GM12872 (cell line): ENCODE data around the gene ATAD3B.

Source experiments
- TF ChIP-seq, protein P1 (sequence below): IDR thresholded peaks from 3 replicates; pipeline ENCODE4 v1.5.1; 2011; ENCODE audit warnings: low read depth, mild to moderate bottlenecking, low read length, moderate library complexity; ENCODE audit not compliant: insufficient read depth

The ATAD3B gene

DNA sequence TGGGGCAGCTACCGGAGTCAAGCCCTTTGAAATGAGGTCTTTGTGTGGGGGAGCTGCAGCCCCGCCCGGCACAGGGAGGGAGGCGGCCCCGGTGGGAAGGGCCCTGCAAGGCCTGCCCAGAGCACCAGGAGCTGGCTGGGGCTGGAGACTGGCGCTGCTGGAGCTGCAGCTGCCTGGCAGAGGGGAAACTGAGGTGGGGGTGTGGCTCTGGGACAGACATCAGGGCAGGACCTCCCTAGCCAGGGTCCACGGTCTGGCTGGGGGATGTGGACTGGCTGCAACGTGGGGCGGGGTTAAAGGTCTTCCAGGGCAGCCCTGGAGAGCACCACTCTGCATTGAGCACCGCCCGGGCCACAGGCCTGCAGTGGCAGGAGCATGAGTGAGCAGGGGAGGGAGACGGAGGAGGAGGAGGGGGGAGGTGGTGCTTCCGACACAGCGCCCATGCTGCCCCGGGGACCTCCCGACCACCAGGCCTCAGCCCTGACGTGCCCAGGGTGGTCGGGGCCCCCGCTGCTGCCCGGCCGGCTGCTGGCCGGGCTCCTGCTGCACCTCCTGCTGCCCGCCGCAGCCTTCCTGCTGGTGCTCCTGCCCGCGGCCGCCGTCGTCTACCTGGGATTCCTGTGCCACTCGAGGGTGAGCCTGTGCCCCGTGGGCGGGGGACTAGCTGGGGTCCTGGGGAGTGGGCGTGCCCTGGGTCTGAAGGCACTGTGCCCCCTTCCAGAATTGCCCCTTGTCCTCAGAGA lies 45.6 kb upstream of the ATAD3B start:
- TF ChIP-seq, protein P1, sequence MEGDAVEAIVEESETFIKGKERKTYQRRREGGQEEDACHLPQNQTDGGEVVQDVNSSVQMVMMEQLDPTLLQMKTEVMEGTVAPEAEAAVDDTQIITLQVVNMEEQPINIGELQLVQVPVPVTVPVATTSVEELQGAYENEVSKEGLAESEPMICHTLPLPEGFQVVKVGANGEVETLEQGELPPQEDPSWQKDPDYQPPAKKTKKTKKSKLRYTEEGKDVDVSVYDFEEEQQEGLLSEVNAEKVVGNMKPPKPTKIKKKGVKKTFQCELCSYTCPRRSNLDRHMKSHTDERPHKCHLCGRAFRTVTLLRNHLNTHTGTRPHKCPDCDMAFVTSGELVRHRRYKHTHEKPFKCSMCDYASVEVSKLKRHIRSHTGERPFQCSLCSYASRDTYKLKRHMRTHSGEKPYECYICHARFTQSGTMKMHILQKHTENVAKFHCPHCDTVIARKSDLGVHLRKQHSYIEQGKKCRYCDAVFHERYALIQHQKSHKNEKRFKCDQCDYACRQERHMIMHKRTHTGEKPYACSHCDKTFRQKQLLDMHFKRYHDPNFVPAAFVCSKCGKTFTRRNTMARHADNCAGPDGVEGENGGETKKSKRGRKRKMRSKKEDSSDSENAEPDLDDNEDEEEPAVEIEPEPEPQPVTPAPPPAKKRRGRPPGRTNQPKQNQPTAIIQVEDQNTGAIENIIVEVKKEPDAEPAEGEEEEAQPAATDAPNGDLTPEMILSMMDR: no peak

DNA sequence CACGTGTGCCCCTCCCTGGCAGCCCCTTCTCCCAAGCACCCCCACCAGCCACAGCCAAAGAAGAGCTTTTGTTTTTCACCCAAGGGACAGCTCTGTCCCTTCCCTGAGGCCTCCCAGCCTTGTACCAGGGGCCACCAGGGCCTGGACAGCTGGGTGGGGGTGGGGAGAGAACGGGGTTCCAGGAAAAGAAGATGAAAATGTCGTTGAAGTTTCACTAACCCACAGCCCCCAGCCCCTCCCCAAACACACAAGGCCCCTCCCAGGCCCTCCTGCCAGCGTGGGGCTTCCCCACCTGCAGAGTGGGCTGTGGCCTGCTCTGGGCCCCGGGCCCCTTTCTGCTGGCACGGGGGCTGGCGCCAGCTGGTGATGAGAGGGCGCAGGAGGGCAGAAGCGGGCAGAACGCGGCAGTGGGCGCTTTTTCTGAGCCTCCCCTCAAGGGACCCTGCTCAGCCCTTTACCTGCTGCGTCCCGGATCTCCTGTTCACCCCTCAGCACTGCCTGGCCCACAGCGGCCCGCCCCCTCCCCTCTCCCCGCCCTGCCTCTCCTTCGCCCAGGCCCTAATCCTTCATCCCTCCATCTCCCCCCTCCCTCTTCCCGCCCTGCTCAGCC lies 45.0 kb upstream of the ATAD3B start:
- TF ChIP-seq, protein P1: no peak

DNA sequence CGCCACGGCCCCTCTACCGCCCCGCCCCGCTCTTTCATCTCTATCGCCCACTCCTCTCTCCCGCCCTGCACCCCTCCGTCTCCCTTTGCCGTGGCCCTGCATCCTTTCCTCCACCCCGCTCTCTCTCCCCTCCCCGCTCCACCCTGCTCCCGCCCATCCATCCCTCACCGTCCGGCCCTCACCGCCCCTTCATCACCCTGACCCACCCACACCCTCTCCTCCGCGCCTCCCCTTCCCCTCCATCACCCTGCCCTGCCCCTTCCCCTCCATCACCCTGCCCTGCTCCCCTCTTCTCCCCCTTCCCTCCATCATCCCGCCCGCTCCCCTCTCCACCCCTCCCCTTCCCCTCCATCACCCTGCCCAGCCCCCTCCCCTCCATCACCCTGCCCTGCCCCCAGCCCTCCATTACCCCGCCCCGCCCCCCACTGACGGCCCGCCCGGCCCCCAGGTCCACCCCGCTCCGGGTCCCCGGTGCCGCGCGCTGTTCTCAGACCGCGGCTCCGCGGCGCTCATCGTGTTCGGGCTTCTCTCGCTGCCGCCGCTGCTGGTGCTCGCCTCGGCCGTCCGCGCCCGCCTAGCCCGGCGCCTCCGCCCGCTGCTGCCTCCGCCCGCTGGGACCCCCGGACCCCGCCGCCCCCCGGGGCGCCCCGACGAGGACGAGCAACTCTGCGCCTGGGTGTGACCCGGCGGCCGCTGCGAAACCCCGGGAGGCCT lies 44.3 kb upstream of the ATAD3B start:
- TF ChIP-seq, protein P1: no peak

DNA sequence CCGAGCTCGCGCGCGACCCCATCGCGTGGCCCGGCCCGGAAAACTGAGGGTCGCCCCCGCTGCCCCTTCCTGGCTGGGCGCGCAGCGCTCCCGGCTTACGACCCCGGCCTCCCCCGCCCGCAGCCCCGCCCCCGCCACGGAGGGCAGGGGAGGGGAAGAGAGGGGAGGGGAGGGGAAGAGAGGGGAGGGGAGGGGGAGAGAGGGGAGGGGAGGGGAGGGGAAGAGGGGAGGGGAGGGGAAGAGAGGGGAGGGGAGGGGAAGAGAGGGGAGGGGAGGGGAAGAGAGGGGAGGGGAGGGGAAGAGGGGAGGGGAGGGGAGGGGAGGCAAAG lies 43.8 kb upstream of the ATAD3B start:
- TF ChIP-seq, protein P1: no peak

DNA sequence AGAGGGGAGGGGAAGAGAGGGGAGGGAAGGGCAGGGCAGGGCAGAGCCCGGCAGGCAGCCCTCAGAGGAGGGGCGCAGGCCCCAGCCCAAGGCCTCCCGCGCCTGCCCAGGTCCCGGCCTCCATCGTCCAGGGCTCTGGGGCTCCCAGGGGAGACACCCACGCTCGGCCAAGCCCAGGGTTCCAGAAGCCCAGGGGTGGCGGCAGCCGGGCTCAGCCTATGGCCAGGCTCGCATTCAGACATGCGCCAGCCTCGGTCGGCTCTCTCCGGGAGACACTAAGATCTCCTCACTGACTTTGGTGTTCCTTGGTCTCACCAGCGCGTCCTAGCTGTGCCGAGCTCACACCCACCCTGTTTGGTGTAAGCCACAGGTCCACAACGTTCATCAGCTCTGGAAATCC lies 43.4 kb upstream of the ATAD3B start:
- TF ChIP-seq, protein P1: no peak

DNA sequence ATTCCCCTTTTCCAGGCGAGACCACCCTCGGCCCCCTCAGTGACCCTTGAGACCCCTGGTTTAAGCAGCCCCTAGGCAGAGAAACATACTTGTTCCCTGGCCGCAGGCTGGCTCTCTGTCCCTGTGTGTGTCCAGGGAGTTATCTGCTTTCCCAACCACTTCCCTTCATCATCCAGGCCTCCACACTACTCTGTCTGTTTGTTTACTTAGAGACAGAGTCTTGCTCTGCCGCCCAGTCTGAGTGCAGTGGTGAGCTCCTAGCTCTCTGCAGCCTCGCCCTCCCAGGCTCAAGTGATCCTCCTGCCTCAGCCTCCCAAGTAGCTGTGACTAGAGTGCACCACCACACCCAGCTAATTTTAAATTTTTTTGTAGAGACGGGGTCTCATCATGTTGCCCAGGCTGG lies 41.9 kb upstream of the ATAD3B start:
- TF ChIP-seq, protein P1: no peak

DNA sequence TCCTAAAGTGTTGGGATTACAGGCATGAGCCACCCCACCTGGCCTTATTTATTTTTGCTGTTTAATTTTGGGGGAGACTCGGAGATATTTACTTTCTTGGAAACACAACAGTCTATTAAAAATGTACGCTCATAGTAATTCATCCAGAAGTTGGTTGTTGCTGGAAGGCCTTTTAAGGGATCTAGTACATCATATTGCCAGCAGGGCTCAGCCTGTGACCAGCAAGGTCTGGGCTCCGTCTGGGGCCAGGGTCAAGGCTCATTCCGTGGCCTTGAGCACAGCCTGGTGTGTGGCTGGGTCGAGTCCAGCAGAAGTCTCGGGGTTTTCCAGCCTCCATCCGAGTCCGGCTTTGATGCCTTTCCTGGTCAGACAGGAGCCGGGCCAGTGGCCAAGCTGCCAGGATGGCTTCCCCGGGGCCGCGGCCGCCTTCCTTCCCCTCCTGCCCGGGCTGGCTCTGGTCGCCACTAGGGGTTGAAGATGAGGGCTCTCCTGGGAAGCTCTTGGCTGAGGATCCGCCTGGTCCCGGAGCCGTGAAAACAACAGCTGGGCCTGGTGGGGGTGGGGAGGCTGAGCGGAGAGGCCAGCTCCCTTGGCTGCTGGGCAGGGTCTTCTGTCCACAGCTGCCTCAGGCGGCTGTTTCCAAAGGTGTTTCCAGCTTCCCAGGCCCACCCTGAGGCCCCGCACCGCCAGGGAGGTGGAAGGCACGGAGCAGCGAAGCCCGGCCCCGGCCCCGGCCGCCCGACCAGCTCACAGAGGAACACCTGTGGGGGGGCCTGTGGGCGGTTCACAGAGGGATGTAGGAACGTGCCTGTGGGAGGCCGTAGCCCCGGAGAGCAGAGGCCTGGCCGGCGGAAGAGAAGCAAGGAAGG lies 41.2 kb upstream of the ATAD3B start:
- TF ChIP-seq, protein P1: no peak
